ENCODE results near the gene PLPPR2.

DNA sequence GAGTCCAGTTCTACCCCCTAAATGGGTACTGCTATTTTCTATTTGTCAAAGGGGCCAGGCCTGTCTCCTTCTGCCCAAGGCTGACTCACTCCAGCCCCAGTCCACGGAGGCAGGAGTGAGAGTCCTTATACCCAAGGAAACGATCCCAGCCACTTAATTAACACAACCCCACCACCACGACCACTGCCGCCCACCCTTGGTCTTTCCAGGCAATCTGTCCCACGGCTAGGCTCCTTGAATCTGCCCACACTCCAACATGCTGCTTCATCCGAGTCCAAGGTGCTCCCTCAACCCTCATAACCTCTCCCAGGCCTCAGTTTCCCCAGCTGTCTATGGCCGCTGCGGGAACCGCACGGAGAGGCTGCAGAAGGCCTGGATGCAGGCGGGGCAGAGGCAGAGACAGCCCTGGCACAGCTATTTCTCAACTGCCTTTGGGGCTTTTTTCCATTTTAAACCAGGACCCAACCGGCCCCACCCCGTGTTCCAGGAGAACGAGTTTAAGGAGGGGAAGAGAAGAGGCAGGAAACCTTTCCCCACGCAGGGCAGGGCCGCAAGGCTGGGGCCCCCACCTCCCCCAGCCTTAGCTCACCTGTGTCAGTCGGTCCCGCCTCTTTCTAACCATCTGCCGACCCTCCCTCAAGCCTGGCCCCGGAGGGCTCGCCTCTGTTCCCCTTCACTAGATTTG lies 16.5 kb upstream of the PLPPR2 start:
- TF ChIP-seq POLR2AphosphoS5 (IDR thresholded peaks at IDR 0.05; ENCODE audit: low read depth, low read length) (no peak), POLR2A (IDR thresholded peaks at IDR 0.05; ENCODE audit: low read depth, low read length) (no peak), TAF1 (IDR thresholded peaks at IDR 0.05; ENCODE audit: low read depth, low read length) (no peak), PAX5 (IDR thresholded peaks at IDR 0.05; ENCODE audit: insufficient read depth, low read length, severe bottlenecking) (no peak)
